Mesendoderm (in vitro differentiated cells): ENCODE data around the gene DPP9.

ENCODE experiments used
- DNase-seq: peaks from one replicate; pipeline ENCODE4 v3.0.0; 2013
- H2AK5ac ChIP-seq: 2 replicates; pipeline ENCODE4 v1.6.1; 2013; ENCODE audit warnings: low read length, inconsistent platforms
- H2BK120ac ChIP-seq: 2 replicates; pipeline ENCODE4 v1.6.1; 2013; ENCODE audit warnings: low read depth, mild to moderate bottlenecking, low read length, moderate library complexity, mixed read lengths
- H2BK15ac ChIP-seq: replicated peaks from 2 replicates; pipeline ENCODE4 v1.6.1; 2013; ENCODE audit warnings: low read depth, mild to moderate bottlenecking, moderate library complexity
- H2BK5ac ChIP-seq: 2 replicates; pipeline ENCODE4 v1.6.1; 2013; ENCODE audit warnings: low read length, inconsistent platforms
- H3K18ac ChIP-seq: 2 replicates; pipeline ENCODE4 v1.6.1; 2013; ENCODE audit warnings: mild to moderate bottlenecking, low read length, mixed read lengths
- H3K23ac ChIP-seq: one replicate; pipeline ENCODE4 v1.6.1; 2013; ENCODE audit warnings: low read length
- H3K27ac ChIP-seq: 2 replicates; pipeline ENCODE4 v1.5.1; 2013; ENCODE audit warnings: low read depth, mild to moderate bottlenecking, inconsistent platforms, low read length, moderate library complexity
- H3K27me3 ChIP-seq: 2 replicates; pipeline ENCODE4 v1.6.1; 2013; ENCODE audit warnings: low read length, control low read depth, mild to moderate bottlenecking, inconsistent platforms; ENCODE audit not compliant: insufficient read depth, poor library complexity
- H3K36me3 ChIP-seq: 2 replicates; pipeline ENCODE4 v1.6.1; 2013; ENCODE audit warnings: low read length, inconsistent platforms; ENCODE audit not compliant: control insufficient read depth, insufficient read depth
- H3K4ac ChIP-seq: one replicate; pipeline ENCODE4 v1.6.1; 2013; ENCODE audit warnings: low read depth, mild to moderate bottlenecking, low read length, moderate library complexity
- H3K4me1 ChIP-seq: 2 replicates; pipeline ENCODE4 v1.6.1; 2013; ENCODE audit warnings: low read depth, low read length, inconsistent platforms; ENCODE audit not compliant: control insufficient read depth
- H3K4me2 ChIP-seq: 2 replicates; pipeline ENCODE4 v1.6.1; 2013; ENCODE audit warnings: low read length
- H3K4me3 ChIP-seq: 2 replicates; pipeline ENCODE4 v1.5.1; 2013; ENCODE audit warnings: mild to moderate bottlenecking, low read length
- H3K56ac ChIP-seq: one replicate; pipeline ENCODE4 v1.6.1; 2013; ENCODE audit warnings: low read length
- H3K79me1 ChIP-seq: 2 replicates; pipeline ENCODE4 v1.6.1; 2013; ENCODE audit warnings: low read length, inconsistent platforms
- H3K79me2 ChIP-seq: 2 replicates; pipeline ENCODE4 v1.6.1; 2013; ENCODE audit warnings: mild to moderate bottlenecking, low read length; ENCODE audit not compliant: control insufficient read depth, insufficient read depth
- H3K9ac ChIP-seq: 2 replicates; pipeline ENCODE4 v1.6.1; 2013; ENCODE audit warnings: low read length, inconsistent platforms
- H4K5ac ChIP-seq: one replicate; pipeline ENCODE4 v1.6.1; 2013; ENCODE audit warnings: low read length
- H4K8ac ChIP-seq: one replicate; pipeline ENCODE4 v1.6.1; 2013; ENCODE audit warnings: low read depth, mild to moderate bottlenecking, control low read depth, low read length, moderate library complexity
- WGBS: extraction: QIAGEN DNeasy Blood & Tissue Kit; methylation state at CpG from one replicate; pipeline ENCODE4 v1.1.7; 2013; ENCODE audit warnings: low lambda C conversion rate, missing lambda C conversion rate; ENCODE audit not compliant: insufficient coverage; ENCODE audit errors: extremely low coverage; 5-methylcytosine and 5-hydroxymethylcytosine counted together

Gene DPP9

DNA sequence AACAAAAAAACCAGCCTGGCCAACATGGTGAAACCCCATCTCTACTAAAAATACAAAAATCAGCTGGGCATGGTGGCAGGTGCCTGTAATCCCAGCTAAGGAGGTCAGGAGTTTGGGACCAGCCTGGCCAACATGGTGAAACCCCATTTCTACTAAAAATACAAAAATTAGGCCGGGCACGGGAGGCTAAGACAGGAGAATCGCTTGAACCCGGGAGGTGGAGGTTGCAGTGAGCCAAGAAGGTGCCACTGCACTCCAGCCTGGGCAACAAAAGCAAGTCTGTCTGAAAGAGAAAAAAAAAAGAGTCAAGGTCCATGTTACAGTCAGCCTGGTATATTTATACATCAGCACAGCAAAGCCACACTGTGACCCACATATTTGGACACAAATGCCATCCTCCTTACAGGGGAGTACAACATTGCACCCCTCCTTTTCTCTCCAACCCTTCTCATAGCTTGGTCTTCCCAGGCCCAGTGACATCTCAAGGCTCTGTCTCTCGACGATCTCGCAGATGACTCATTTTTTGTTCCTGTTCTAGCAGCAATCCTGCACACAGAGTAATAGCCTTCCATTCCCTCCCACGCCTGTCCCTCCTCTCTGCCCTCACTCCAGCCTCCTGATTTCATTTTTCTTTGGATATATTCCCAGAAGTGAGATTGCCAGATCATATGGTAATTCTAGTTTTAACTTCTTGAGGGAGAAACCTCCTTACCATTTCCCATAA lies 21.0 kb upstream of the DPP9 start:
- H3K79me2 ChIP-seq: no peaks in the 10 kb centered on the region
- no peak overlapping the region for H3K4me2 ChIP-seq
- H2AK5ac ChIP-seq: no peak overlapping the region
- DNase-seq: no peak
- H3K9ac ChIP-seq: no peak overlapping the region
- H3K27me3 ChIP-seq: no peaks in the 10 kb centered on the region
- no peak overlapping the region for H2BK120ac ChIP-seq
- no peak overlapping the region for H3K4me3 ChIP-seq
- no peak overlapping the region for H3K18ac ChIP-seq
- no peak overlapping the region for H2BK5ac ChIP-seq
- H3K23ac ChIP-seq: no peak overlapping the region
- H3K4me1 ChIP-seq: no peaks in the 10 kb centered on the region
- H3K36me3 ChIP-seq: no peaks in the 10 kb centered on the region
- H4K5ac ChIP-seq: no peak overlapping the region
- no peak overlapping the region for H3K56ac ChIP-seq
- WGBS: no CpG with 5 or more reads among the region's 8 CpGs
- no peak overlapping the region for H3K4ac ChIP-seq
- H2BK15ac ChIP-seq: no peak overlapping the region
- H4K8ac ChIP-seq: no peak overlapping the region
- H3K79me1 ChIP-seq: no peaks in the 10 kb centered on the region
- H3K27ac ChIP-seq: no peak overlapping the region

DNA sequence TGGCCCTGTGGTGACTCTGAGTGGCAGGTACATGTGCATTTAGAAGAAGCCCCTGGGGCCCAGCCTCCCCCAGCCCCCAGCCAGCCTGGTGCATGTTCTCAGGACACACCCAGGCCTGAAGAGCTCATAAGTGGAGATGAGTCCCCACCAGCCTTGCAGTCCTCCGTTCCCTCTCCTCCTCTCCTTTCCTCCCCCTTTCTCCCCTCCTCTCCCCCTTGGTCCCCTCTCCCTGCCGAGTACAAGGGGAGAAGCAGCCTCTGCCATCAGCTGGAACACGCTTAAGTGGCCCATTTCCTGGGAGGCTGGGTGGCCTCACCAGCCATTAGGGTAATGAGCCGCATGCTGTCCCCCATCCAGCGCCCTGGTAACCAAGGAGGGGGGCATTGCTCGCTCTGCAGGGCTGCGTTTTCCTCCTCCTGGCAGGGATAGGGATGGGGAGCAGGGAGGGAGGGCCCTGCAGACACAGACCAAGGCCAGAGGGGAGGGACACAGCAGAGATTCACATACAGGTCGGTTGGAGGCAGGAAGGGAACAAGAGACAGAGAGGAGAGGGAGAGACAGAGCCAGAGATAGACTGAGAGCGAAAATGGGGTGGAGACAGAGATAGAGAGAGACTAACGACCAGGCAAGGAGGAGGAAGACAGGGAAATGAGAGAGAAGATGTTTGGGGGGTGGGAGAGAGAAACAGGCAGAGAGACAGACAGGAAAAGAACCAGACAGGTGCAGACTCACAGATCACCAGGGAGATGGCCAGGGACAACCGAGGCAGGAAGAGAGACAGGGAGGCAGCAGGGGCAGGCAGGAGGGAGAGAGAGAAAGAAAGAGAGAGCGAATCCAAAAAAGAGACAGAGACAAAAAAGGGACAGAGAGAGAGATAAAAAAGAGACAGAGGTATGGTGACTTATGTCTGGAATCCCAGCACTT lies 19.3 kb upstream of the DPP9 start:
- Histone ChIP-seq H3K56ac (peak overlapping the region; percentile 43), H2BK5ac (no peak overlapping the region), H3K36me3 (no peaks in the 10 kb centered on the region), H3K4me2 (no peak overlapping the region), H3K79me2 (no peaks in the 10 kb centered on the region), H3K18ac (no peak overlapping the region), H2BK15ac (no peak overlapping the region), H3K23ac (no peak overlapping the region), H3K27me3 (no peaks in the 10 kb centered on the region), H2BK120ac (no peak overlapping the region), H3K4ac (no peak overlapping the region), H3K9ac (no peak overlapping the region), H3K79me1 (no peaks in the 10 kb centered on the region), H3K27ac (no peak overlapping the region), H3K4me1 (no peaks in the 10 kb centered on the region), H4K8ac (no peak overlapping the region), H4K5ac (no peak overlapping the region), H2AK5ac (no peak overlapping the region), H3K4me3 (no peak overlapping the region)
- peak; percentile 36 for DNase-seq
- WGBS: no CpG with 5 or more reads among the region's 12 CpGs

DNA sequence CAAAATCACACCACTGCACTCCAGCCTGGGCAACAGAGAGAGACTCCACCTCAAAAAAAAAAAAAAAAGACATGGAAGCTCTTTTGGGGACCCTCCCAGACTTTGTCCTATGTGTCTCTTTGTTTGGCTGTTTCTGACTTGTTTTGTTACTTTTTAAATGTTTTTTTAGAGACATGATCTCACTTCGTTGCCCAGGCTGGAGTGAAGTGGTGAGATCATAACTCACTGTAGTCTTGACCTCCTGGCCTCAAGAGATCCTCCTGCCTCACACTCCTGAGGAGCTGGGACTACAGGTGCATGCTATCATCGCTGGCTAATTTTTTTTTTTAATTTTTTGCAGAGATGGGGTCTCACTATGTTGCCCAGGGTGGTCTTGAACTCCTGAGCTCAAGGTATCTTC lies 16.4 kb upstream of the DPP9 start:
- Histone ChIP-seq H3K9ac (no peak overlapping the region), H3K27me3 (no peaks in the 10 kb centered on the region), H3K4me2 (no peak overlapping the region), H4K8ac (no peak overlapping the region), H2BK120ac (no peak overlapping the region), H3K27ac (no peak overlapping the region), H3K23ac (no peak overlapping the region), H2AK5ac (no peak overlapping the region), H2BK5ac (no peak overlapping the region), H3K79me1 (no peaks in the 10 kb centered on the region), H3K36me3 (no peaks in the 10 kb centered on the region), H3K56ac (no peak overlapping the region), H3K79me2 (no peaks in the 10 kb centered on the region), H3K4ac (no peak overlapping the region), H3K4me1 (no peaks in the 10 kb centered on the region), H4K5ac (no peak overlapping the region), H2BK15ac (no peak overlapping the region), H3K4me3 (no peak overlapping the region), H3K18ac (no peak overlapping the region)
- WGBS: no CpG with 5 or more reads among the region's 2 CpGs
- no peak for DNase-seq

DNA sequence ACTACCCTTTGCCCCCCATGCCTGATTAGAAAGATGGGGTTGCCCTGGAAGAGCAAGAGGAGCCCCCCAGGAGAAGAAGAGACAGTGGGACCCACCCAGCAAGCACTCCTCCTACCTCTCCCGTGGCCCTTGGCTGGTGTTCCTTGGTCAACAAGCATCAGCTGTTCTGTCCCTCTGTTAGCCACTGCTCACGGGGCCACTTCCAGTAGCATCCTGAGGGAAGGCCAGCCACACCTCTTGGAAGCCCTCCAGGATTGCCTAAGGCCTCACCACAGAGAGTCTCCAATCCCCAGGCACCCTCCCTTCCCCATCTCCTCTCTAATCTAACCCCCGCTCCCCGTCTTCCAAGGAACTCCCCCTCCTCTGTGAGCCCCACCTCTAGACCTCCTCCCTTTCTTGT lies 15.1 kb upstream of the DPP9 start:
- DNase-seq: no peak
- H3K23ac ChIP-seq: no peak overlapping the region
- no peaks in the 10 kb centered on the region for H3K27me3 ChIP-seq
- H4K8ac ChIP-seq: no peak overlapping the region
- WGBS: no CpG with 5 or more reads among the region's 4 CpGs
- no peak overlapping the region for H3K9ac ChIP-seq
- no peak overlapping the region for H4K5ac ChIP-seq
- no peak overlapping the region for H3K18ac ChIP-seq
- H2BK120ac ChIP-seq: no peak overlapping the region
- H3K4ac ChIP-seq: no peak overlapping the region
- H3K79me1 ChIP-seq: no peaks in the 10 kb centered on the region
- no peak overlapping the region for H2BK5ac ChIP-seq
- no peak overlapping the region for H3K27ac ChIP-seq
- no peak overlapping the region for H3K4me2 ChIP-seq
- no peak overlapping the region for H3K4me3 ChIP-seq
- no peak overlapping the region for H2BK15ac ChIP-seq
- no peak overlapping the region for H2AK5ac ChIP-seq
- no peak overlapping the region for H3K56ac ChIP-seq
- H3K4me1 ChIP-seq: no peaks in the 10 kb centered on the region
- H3K79me2 ChIP-seq: no peaks in the 10 kb centered on the region
- H3K36me3 ChIP-seq: no peaks in the 10 kb centered on the region

DNA sequence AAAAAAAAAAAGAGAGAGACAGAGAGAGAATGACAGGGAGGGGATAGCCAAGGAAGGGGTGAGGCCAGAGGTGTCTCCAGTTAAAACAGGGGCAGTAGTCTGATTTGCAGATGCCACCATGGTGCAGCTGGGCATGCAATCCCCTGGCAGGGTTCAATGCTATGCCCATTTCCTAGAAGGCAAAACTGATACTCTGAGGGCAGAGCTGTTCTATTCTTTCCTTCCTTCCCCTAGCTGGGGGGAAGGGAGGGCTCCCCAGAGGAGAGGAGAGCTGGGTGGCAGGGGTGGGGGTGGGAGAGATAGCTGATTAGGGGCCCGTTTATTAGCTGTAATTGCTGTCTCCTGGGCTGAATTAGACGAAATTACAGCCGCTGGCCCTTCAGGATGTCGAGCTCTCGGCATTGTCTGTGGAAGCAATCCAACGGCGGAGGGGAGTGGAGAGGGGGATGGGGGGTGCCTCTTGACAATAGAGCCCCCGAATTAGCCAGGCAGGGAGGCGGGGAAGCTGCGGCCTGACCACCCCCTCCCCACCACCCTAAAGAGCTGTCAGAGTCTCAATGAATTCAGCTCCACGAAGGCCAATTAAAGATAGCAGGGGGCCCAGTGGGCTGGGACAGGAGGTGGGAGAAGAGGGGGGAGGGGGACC lies 14.4 kb upstream of the DPP9 start:
- Histone ChIP-seq H4K5ac (no peak overlapping the region), H3K27me3 (no peaks in the 10 kb centered on the region), H3K79me1 (no peaks in the 10 kb centered on the region), H3K18ac (no peak overlapping the region), H2AK5ac (no peak overlapping the region), H3K36me3 (no peaks in the 10 kb centered on the region), H3K9ac (no peak overlapping the region), H2BK120ac (no peak overlapping the region), H3K4ac (no peak overlapping the region), H3K23ac (no peak overlapping the region), H3K4me2 (no peak overlapping the region), H4K8ac (no peak overlapping the region), H3K4me3 (no peak overlapping the region), H3K27ac (no peak overlapping the region), H2BK5ac (no peak overlapping the region), H3K4me1 (no peaks in the 10 kb centered on the region), H3K56ac (no peak overlapping the region), H2BK15ac (no peak overlapping the region), H3K79me2 (no peaks in the 10 kb centered on the region)
- no CpG with 5 or more reads among the region's 11 CpGs for WGBS
- DNase-seq: no peak
